HCT116 (cell line): ENCODE results near the gene AGTRAP. TPM values are rescaled to one million over a fixed set of nuclear protein-coding genes. Genes with fewer than 3 reads are reported as not detected.

Experiments
- ATAC-seq: fragments of 200-7000 bp; cut with Tn5 transposase; 2 replicates; pipeline ENCODE4 v1.9.1; 2020; ENCODE audit warnings: mild to moderate bottlenecking, moderate library complexity
- BruUV-seq: library from RNA; stranded (reverse); fragments of 400-500 nt; replicated peaks from 2 replicates; lab custom pipeline; 2021; lab: Mats Ljungman, UMichigan
- CTCF ChIA-PET: fragments of 300-600 bp; sonication (Branson Sonifier 250); formaldehyde crosslinking; loops from one replicate; lab custom pipeline; 2021; ENCODE audit warnings: antibody characterized with exemption; lab: Charles Lee
- POLR2A ChIA-PET: fragments of 300-600, 350-600 bp; sonication (Branson Sonifier 250); formaldehyde crosslinking; loops from one replicate; lab custom pipeline; 2021; ENCODE audit warnings: antibody characterized with exemption; lab: Charles Lee
- RAD21 ChIA-PET, 2 experiments: fragments of 300-600 bp; sonication (Branson Sonifier 250); formaldehyde crosslinking; loops; one replicate each; lab custom pipeline; 2023; ENCODE audit warnings: low total read pairs in 2 of 2; ENCODE audit not compliant: uncharacterized antibody in 2 of 2, unreplicated experiment in 2 of 2, low non-redundant PET in 1 of 2; lab: Charles Lee
- DNase-seq: peaks from one replicate; pipeline ENCODE4 v3.0.0-alpha.2; 2010; ENCODE audit warnings: low read depth, low spot score
- H2AFZ ChIP-seq: fragments of 200-600 bp; shearing (Covaris generic), sonication (generic); 2 replicates; pipeline ENCODE4 v1.6.1; 2017; ENCODE audit warnings: low read depth, mixed run types, mixed read lengths, antibody characterized with exemption, low read length; ENCODE audit not compliant: poor library complexity, severe bottlenecking
- H3K27ac ChIP-seq: 2 replicates; pipeline ENCODE4 v1.5.1; 2012; ENCODE audit warnings: low read depth, low read length
- H3K27me3 ChIP-seq: fragments of 200-600 bp; sonication (generic); 2 replicates; pipeline ENCODE4 v1.6.1; 2016; ENCODE audit warnings: mixed run types, low read length, mixed read lengths; ENCODE audit not compliant: insufficient read depth
- H3K36me3 ChIP-seq, 2 experiments: fragments of 200-500 bp in 1 of 2; fragments of 200-600 bp in 1 of 2; sonication (Bioruptor generic) in 1 of 2; sonication (generic) in 1 of 2; 2 replicates each; pipeline versions ENCODE4 v1.5.1 to v1.6.1; 2014 to 2016; ENCODE audit warnings: low read length in 2 of 2, inconsistent platforms in 1 of 2, mixed read lengths in 1 of 2, mixed run types in 1 of 2; ENCODE audit not compliant: insufficient read depth in 2 of 2, control insufficient read depth in 1 of 2
- H3K4me1 ChIP-seq, 2 experiments: fragments of 200-600 bp in 1 of 2; sonication (generic) in 1 of 2; 2 replicates each; pipeline versions ENCODE4 v1.5.1 to v1.6.1; 2012 to 2017; ENCODE audit warnings: low read length in 2 of 2, inconsistent platforms in 1 of 2, mild to moderate bottlenecking in 1 of 2, mixed read lengths in 1 of 2, mixed run types in 1 of 2, moderate library complexity in 1 of 2; ENCODE audit not compliant: insufficient read depth in 2 of 2, control insufficient read depth in 1 of 2
- H3K4me2 ChIP-seq: fragments of 200-600 bp; sonication (generic); 2 replicates; pipeline ENCODE4 v1.6.1; 2017; ENCODE audit warnings: mixed run types, low read length, mixed read lengths
- H3K4me3 ChIP-seq, 2 experiments: fragments of 200-600 bp in 1 of 2; sonication (generic) in 1 of 2; replicated peaks in 1 of 2; 2 replicates each; pipeline ENCODE4 v1.5.1; 2011 to 2016; ENCODE audit warnings: low read length in 2 of 2, control low read depth in 1 of 2, low read depth in 1 of 2, mild to moderate bottlenecking in 1 of 2, mixed read lengths in 1 of 2, mixed run types in 1 of 2
- H3K79me2 ChIP-seq: fragments of 200-600 bp; sonication (generic); 2 replicates; pipeline ENCODE4 v1.6.1; 2017; ENCODE audit warnings: mild to moderate bottlenecking, mixed run types, low read length, moderate library complexity, mixed read lengths; ENCODE audit not compliant: insufficient read depth
- H3K9ac ChIP-seq: fragments of 200-600 bp; sonication (generic); 2 replicates; pipeline ENCODE4 v1.6.1; 2016; ENCODE audit warnings: low read length, mixed read lengths
- H3K9me2 ChIP-seq: fragments of 200-600 bp; sonication (generic), shearing (Covaris generic); 2 replicates; pipeline ENCODE4 v1.6.1; 2017; ENCODE audit warnings: mixed run types, mild to moderate bottlenecking, moderate library complexity; ENCODE audit not compliant: insufficient read depth
- H3K9me3 ChIP-seq, 2 experiments: fragments of 200-500 bp in 1 of 2; fragments of 200-600 bp in 1 of 2; sonication (Bioruptor generic) in 1 of 2; sonication (generic) in 1 of 2; 2 replicates each; pipeline ENCODE4 v1.6.1; 2014 to 2017; ENCODE audit warnings: low read length in 2 of 2, mixed read lengths in 2 of 2, inconsistent platforms in 1 of 2, low read depth in 1 of 2, mild to moderate bottlenecking in 1 of 2, mixed run types in 1 of 2, moderate library complexity in 1 of 2; ENCODE audit not compliant: control insufficient read depth in 1 of 2, insufficient read depth in 1 of 2
- H4K20me1 ChIP-seq: fragments of 200-600 bp; sonication (generic), shearing (Covaris generic); 2 replicates; pipeline ENCODE4 v1.6.1; 2017; ENCODE audit warnings: mixed run types, mild to moderate bottlenecking, moderate library complexity; ENCODE audit not compliant: insufficient read depth
- ATF3 ChIP-seq: IDR thresholded peaks from 2 replicates; pipeline ENCODE4 v1.6.1; 2012
- CBX3 ChIP-seq: IDR thresholded peaks from 2 replicates; pipeline ENCODE4 v1.6.1; 2012; ENCODE audit warnings: low read depth
- CEBPB ChIP-seq: IDR thresholded peaks from 2 replicates; pipeline ENCODE4 v1.6.1; 2012; ENCODE audit warnings: low read depth
- CTCF ChIP-seq, 3 experiments: fragments of 200-600 bp in 1 of 3; sonication (generic) in 1 of 3; IDR thresholded peaks in 2 of 3; conservative IDR thresholded peaks in 1 of 3; 2 replicates each; pipeline ENCODE4 v1.5.1; 2012 to 2017; ENCODE audit warnings: low read depth in 2 of 3, low read length in 2 of 3, antibody characterized with exemption in 1 of 3, borderline replicate concordance in 1 of 3, control low read depth in 1 of 3, mild to moderate bottlenecking in 1 of 3, mixed read lengths in 1 of 3, mixed run types in 1 of 3, moderate library complexity in 1 of 3; ENCODE audit not compliant: insufficient read depth in 1 of 3
- EGR1 ChIP-seq: IDR thresholded peaks from 2 replicates; pipeline ENCODE4 v1.6.1; 2012; ENCODE audit warnings: low read depth
- EZH2phosphoT487 ChIP-seq: fragments of 200-600 bp; IDR thresholded peaks from 2 replicates; pipeline ENCODE4 v1.6.1; 2018; ENCODE audit warnings: antibody characterized with exemption, borderline replicate concordance
- FOSL1 ChIP-seq: IDR thresholded peaks from 2 replicates; pipeline ENCODE4 v1.6.1; 2012; ENCODE audit warnings: low read depth
- MAX ChIP-seq: IDR thresholded peaks from 2 replicates; pipeline ENCODE4 v1.6.1; 2012
- POLR2AphosphoS5 ChIP-seq: IDR thresholded peaks from 2 replicates; pipeline ENCODE4 v1.6.1; 2011; ENCODE audit warnings: mild to moderate bottlenecking, low read depth, low read length, moderate library complexity
- RAD21 ChIP-seq: IDR thresholded peaks from 2 replicates; pipeline ENCODE4 v1.6.1; 2012; ENCODE audit warnings: low read depth, mild to moderate bottlenecking
- SP1 ChIP-seq: IDR thresholded peaks from 2 replicates; pipeline ENCODE4 v1.6.1; 2012; ENCODE audit warnings: low read depth
- YY1 ChIP-seq: IDR thresholded peaks from 2 replicates; pipeline ENCODE4 v1.6.1; 2011; ENCODE audit warnings: low read length, low read depth, moderate library complexity, mild to moderate bottlenecking; ENCODE audit not compliant: insufficient replicate concordance; ENCODE audit errors: extremely low read depth
- ZNF274 ChIP-seq: fragments of 200-500 bp; sonication (Bioruptor generic); IDR thresholded peaks from 2 replicates; pipeline ENCODE4 v1.6.1; 2014; ENCODE audit warnings: mild to moderate bottlenecking, low read depth, low read length, inconsistent platforms
- intact Hi-C: fragments of 100-400 bp; cut with micrococcal nuclease; formaldehyde crosslinking; loops from 2 replicates; pipeline ENCODE4 v1.10.0; 2022
- total RNA-seq: library from RNA; stranded (reverse); gene quantifications from one replicate; pipeline ENCODE4 v1.2.1, GENCODE V29; 2021; ENCODE audit not compliant: unreplicated experiment

Gene AGTRAP
- total RNA-seq, 1 experiment from 2014 or later, result 49.0 TPM

- TF ChIP-seq CBX3, result no peak
- TF ChIP-seq EGR1, result no peak
- TF ChIP-seq FOSL1, result no peak
- no peak for TF ChIP-seq ATF3
- TF ChIP-seq SP1, result no peak
- TF ChIP-seq EZH2phosphoT487, result no peak
- no peak for TF ChIP-seq CTCF (IDR thresholded peaks at IDR 0.05 in 2 of 3, conservative IDR thresholded peaks at IDR 0.05 in 1 of 3; ENCODE audit: borderline replicate concordance in 1 of 3, insufficient read depth in 1 of 3, low read depth in 2 of 3, low read length in 2 of 3)
- no peak for TF ChIP-seq RAD21
- no peak for TF ChIP-seq YY1
- no peak for TF ChIP-seq CEBPB
- TF ChIP-seq POLR2AphosphoS5, result no peak
- no peak for TF ChIP-seq ZNF274
- no peak for TF ChIP-seq MAX
- ChIA-PET CTCF (no interaction called here), RAD21 (no interaction called here), POLR2A (interaction anchor here (0.7 to 1.1 kb wide), 2 partner anchors 27 to 127 kb away, joined by 3 to 5 read pairs; no protein-coding TSS in a partner anchor)
- no peaks in the 10 kb centered on the region for H3K79me2 ChIP-seq
- BruUV-seq, result no TSS peak
- H3K27me3 ChIP-seq, result no peaks in the 10 kb centered on the region
- no peaks in the 10 kb centered on the region for H3K36me3 ChIP-seq
- no peaks in the 10 kb centered on the region for H4K20me1 ChIP-seq
- H3K4me3 ChIP-seq, result no peak overlapping the region
- intact Hi-C loops, result no loop called here
- no peak overlapping the region for H3K27ac ChIP-seq
- no peak overlapping the region for H2AFZ ChIP-seq
- H3K9ac ChIP-seq, result no peak overlapping the region
- H3K4me1 ChIP-seq, result peaks cover 3 to 14% of the 10 kb centered on the region in 2 experiments; a peak in 3 of 4 replicates
- H3K9me2 ChIP-seq, result no peaks in the 10 kb centered on the region
- no peak for DNase-seq
- no peak for ATAC-seq
- H3K9me3 ChIP-seq, result no peaks in the 10 kb centered on the region
- H3K4me2 ChIP-seq, result no peak overlapping the region
These were observed 45.4 kb downstream of the AGTRAP start for GRCh38 chr1:11781297-11781696.
